GM18526 (cell line): ENCODE data around the gene RBL2.

ENCODE experiments used
- POLR2A ChIP-seq: IDR thresholded peaks from 3 replicates; pipeline ENCODE4 v1.6.1; 2011; ENCODE audit not compliant: insufficient read length; ENCODE audit errors: extremely low read depth

The RBL2 gene

GRCh38 chr16:53435066-53435688 is 906 bp downstream of the RBL2 start:
- no peak for TF ChIP-seq POLR2A

DNA sequence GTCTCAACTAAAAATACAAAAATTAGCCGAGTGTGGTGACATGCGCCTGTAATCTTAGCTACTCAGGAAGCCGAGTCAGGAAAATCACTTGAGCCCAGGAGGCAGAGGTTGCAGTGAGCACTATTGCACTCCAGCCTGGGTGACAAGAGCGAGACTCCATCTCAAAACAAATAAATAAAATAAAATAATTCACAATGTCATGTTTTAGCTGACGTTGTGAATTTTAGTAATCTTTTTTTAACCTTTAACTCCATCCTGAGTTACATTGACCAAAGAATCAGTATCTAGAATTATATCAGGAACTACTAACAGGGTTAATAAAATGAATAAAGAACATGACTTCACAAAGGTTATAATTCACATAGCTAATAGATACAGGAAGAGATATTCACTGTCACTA is 5.9 kb downstream of the RBL2 start:
- no peak for TF ChIP-seq POLR2A

GRCh38 chr16:53445534-53445933 is 11.3 kb downstream of the RBL2 start:
- TF ChIP-seq POLR2A: no peak

- no peak for TF ChIP-seq POLR2A
Observed at GRCh38 chr16:53446090-53446489, 11.8 kb downstream of the RBL2 start.

DNA sequence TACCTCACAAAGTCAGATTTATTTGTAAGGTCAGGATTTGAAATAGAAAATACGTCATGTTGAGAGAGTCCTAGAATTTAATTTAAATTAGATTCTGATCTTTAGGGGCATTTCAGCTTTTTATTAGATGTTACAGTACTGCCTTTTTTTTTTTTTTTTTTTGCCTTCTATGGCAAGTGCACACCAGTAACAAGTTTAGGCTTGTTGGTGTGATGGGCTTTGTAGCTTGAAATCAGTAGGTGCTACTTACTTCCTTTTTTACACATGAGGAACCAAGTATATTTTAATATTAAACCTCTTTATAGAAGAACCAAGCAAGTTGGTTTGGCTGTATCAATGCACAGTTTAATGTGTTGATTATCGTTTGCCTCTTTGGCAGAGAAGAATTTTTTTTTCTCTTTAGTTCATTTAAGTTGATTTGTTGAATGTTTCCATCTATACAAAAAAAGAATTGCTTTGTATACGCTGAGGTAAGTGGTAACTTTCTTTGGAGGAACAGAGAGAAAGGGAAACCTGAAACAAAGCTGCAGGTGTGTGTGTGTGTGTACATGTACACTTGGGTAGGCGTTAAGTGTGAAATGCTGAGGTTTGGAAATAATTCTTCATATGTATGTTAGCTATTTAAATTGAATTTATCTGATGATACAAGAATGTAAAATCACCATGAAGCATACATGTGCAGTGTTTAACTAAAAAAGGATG is 15.7 kb downstream of the RBL2 start:
- TF ChIP-seq POLR2A: no peak

- TF ChIP-seq POLR2A: no peak
Observed at GRCh38 chr16:53453928-53454327, 19.7 kb downstream of the RBL2 start.

GRCh38 chr16:53456625-53457024 is 22.4 kb downstream of the RBL2 start:
- no peak for TF ChIP-seq POLR2A

- no peak for TF ChIP-seq POLR2A
Observed at GRCh38 chr16:53457670-53458069, 23.4 kb downstream of the RBL2 start.

DNA sequence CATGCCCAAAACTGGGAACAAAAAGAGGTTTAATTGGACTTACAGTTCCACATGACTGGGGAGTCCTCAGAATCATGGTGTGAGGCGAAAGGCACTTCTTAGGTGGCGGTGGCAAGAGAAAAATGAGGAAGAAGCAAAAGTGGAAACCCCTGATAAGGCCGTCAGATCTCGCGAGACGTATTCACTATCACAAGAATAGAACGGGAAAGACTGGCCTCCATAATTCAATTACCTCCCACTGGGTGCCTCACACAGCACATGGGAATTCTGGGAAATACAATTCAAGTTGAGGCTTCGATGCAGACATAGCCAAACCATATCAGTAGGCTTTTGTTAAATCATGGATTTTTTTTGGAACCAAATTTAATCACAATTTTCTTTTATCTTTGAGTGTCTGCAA is 24.4 kb downstream of the RBL2 start:
- no peak for TF ChIP-seq POLR2A

DNA sequence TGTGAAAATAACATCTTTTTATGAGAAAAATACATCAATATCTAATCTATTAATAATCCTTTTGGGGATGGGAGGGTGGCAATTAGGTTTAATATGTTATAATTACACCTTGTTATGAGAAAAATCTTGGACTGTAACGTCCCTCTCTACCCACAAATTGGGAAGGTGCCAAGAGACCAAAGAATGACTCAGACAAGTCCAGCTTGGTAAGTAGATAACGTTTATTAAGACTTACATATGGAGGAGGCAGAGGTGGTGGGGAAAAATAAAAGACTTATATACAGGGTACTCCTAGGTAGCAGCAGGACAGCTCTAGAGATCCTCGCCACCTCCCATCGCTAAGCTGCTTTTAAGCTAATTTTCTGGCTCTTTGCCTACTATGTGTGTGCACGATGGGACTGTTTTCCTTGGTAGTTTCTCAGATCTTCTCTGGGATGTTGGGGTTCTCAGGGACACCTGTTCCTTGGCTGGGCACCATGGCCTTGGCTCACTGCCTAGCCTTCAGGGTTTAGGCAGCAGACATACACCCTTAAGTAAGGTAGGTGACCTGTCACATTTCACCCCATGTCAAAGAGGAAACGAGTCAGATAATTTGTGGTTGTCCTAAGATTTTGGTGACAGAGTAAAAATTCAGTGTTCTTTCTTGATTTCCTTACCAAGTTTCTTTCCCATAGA is 31.5 kb downstream of the RBL2 start:
- no peak for TF ChIP-seq POLR2A

DNA sequence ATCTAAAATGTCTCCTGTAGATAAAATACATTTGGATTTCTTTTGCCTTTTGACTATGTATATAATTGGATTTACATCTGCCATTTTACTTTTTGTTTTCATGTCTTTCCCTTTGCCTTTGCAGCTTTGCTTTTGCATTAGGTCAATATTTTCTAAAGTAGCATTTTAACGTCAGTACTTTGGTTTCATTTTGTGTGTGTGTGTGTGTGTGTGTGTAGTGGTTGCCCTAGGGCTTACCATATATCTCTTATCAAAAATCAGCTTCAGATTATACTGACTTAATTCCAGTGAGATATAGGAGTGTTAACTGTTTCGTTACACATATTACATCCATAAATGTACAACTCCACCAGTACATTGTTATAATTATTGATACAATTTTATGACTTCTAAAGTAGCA is 42.6 kb downstream of the RBL2 start:
- TF ChIP-seq POLR2A: no peak

- TF ChIP-seq POLR2A: no peak
Observed at GRCh38 chr16:53478965-53479364, 44.7 kb downstream of the RBL2 start.

DNA sequence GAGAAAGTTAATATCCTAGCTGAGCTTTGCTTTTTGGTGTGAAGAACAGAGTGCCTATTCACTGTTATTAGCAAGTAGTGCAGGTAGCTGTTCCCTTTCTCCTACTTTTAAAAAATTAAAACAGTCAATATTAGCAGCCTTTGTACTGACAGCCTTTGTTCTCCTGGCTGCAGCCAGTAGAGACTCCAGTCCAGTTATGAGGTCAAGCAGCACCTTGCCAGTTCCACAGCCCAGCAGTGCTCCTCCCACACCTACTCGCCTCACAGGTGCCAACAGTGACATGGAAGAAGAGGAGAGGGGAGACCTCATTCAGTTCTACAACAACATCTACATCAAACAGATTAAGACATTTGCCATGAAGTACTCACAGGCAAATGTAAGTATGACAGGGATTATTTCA is 46.1 kb downstream of the RBL2 start:
- TF ChIP-seq POLR2A: no peak

GRCh38 chr16:53482123-53482522 is 47.9 kb downstream of the RBL2 start:
- TF ChIP-seq POLR2A: no peak

DNA sequence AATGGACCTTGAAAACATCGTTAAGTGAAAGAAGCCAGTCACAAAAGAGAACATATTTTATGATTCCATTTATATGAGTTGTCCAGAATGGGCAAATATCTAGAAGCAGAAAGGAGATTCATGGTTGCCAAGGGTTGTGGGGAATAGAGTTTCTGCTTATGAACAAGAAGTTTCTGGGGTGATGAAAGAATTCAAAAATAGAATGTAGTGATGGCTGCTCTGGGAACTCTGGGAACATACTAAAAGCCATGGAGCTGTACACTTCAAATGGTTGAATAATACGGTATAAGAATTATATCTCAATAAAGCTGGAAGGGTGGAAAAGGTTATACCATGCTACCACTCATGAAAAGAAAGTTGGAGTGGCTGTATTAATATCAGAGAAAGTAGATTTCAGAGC is 50.3 kb downstream of the RBL2 start:
- no peak for TF ChIP-seq POLR2A

- TF ChIP-seq POLR2A: no peak
Observed at GRCh38 chr16:53486230-53486629, 52.0 kb downstream of the RBL2 start.
